Neuronal stem cell (in vitro differentiated cells): ENCODE results near the gene RC3H2.

Experiments used
- DNase-seq: peaks from one replicate; pipeline ENCODE4 v3.0.0-alpha.2; 2013; ENCODE audit warnings: low spot score
- H2AFZ ChIP-seq: one replicate; pipeline ENCODE4 v1.6.1; 2013; ENCODE audit warnings: mild to moderate bottlenecking, low read length, inconsistent platforms
- H2AK5ac ChIP-seq: 2 replicates; pipeline ENCODE4 v1.6.1; 2013; ENCODE audit warnings: low read depth, mild to moderate bottlenecking, inconsistent platforms, low read length, moderate library complexity, mixed read lengths
- H2BK120ac ChIP-seq: 2 replicates; pipeline ENCODE4 v1.6.1; 2013; ENCODE audit warnings: low read depth, mild to moderate bottlenecking, inconsistent platforms, low read length, moderate library complexity, mixed read lengths
- H2BK12ac ChIP-seq: one replicate; pipeline ENCODE4 v1.6.1; 2013; ENCODE audit warnings: low read length, inconsistent platforms
- H2BK15ac ChIP-seq: 2 replicates; pipeline ENCODE4 v1.6.1; 2013; ENCODE audit warnings: mild to moderate bottlenecking, low read length, inconsistent platforms, mixed read lengths
- H2BK5ac ChIP-seq: one replicate; pipeline ENCODE4 v1.6.1; 2013; ENCODE audit warnings: inconsistent platforms, mild to moderate bottlenecking, low read length, moderate library complexity
- H3K14ac ChIP-seq: one replicate; pipeline ENCODE4 v1.6.1; 2013; ENCODE audit warnings: low read length, inconsistent platforms
- H3K18ac ChIP-seq: 2 replicates; pipeline ENCODE4 v1.6.1; 2013; ENCODE audit warnings: low read length, inconsistent platforms
- H3K23ac ChIP-seq: 2 replicates; pipeline ENCODE4 v1.6.1; 2013; ENCODE audit warnings: low read depth, mild to moderate bottlenecking, mixed read lengths, low read length, inconsistent platforms; ENCODE audit not compliant: poor library complexity
- H3K27ac ChIP-seq: replicated peaks from 3 replicates; pipeline ENCODE4 v1.5.1; 2013; ENCODE audit warnings: low read length, inconsistent platforms
- H3K27me3 ChIP-seq, 3 experiments: 2 replicates each; pipeline ENCODE4 v1.6.1; 2013; ENCODE audit warnings: low read length in 3 of 3, mild to moderate bottlenecking in 2 of 3, inconsistent platforms in 1 of 3, low read depth in 1 of 3, mixed read lengths in 1 of 3, moderate library complexity in 1 of 3; ENCODE audit not compliant: control insufficient read depth in 3 of 3, insufficient read depth in 3 of 3
- H3K36me3 ChIP-seq, 2 donors: replicated peaks in 1 of 2; 2 replicates each; pipeline ENCODE4 v1.6.1; 2013; ENCODE audit warnings: low read length in 2 of 2; ENCODE audit not compliant: control insufficient read depth in 2 of 2, insufficient read depth in 2 of 2
- H3K4ac ChIP-seq: 2 replicates; pipeline ENCODE4 v1.6.1; 2013; ENCODE audit warnings: inconsistent platforms, mild to moderate bottlenecking, low read length, moderate library complexity
- H3K4me1 ChIP-seq, 2 donors: 1 replicate in 1 of 2; 2 replicates in 1 of 2; pipeline ENCODE4 v1.6.1; 2013; ENCODE audit warnings: low read length in 2 of 2, low read depth in 1 of 2; ENCODE audit not compliant: control insufficient read depth in 2 of 2, insufficient read depth in 1 of 2
- H3K4me2 ChIP-seq: one replicate; pipeline ENCODE4 v1.6.1; 2013; ENCODE audit warnings: mild to moderate bottlenecking, low read length, inconsistent platforms; ENCODE audit not compliant: insufficient read depth, poor library complexity, severe bottlenecking
- H3K4me3 ChIP-seq, 2 donors: 2 replicates each; pipeline ENCODE4 v1.5.1; 2013; ENCODE audit warnings: low read length in 2 of 2, mild to moderate bottlenecking in 2 of 2, inconsistent platforms in 1 of 2, moderate library complexity in 1 of 2
- H3K79me1 ChIP-seq: one replicate; pipeline ENCODE4 v1.6.1; 2013; ENCODE audit warnings: low read depth, mild to moderate bottlenecking, inconsistent platforms, low read length, moderate library complexity
- H3K9ac ChIP-seq: one replicate; pipeline ENCODE4 v1.6.1; 2013; ENCODE audit warnings: mild to moderate bottlenecking, low read depth, low read length, inconsistent platforms; ENCODE audit not compliant: poor library complexity
- H3K9me3 ChIP-seq, 2 donors: replicated peaks in 1 of 2; 2 replicates each; pipeline versions ENCODE3 to v1.6.1; 2013; ENCODE audit warnings: low read length in 2 of 2, mild to moderate bottlenecking in 2 of 2, inconsistent platforms in 1 of 2, low read depth in 1 of 2, mixed read lengths in 1 of 2, moderate library complexity in 1 of 2; ENCODE audit not compliant: control insufficient read depth in 2 of 2, insufficient read depth in 1 of 2
- H4K8ac ChIP-seq: one replicate; pipeline ENCODE4 v1.6.1; 2013; ENCODE audit warnings: low read depth, mild to moderate bottlenecking, inconsistent platforms, low read length, moderate library complexity
- H4K91ac ChIP-seq: one replicate; pipeline ENCODE4 v1.6.1; 2013; ENCODE audit warnings: low read length, low read depth, mild to moderate bottlenecking, inconsistent platforms; ENCODE audit not compliant: poor library complexity
- WGBS, 2 donors: extraction: QIAGEN DNeasy Blood & Tissue Kit; methylation state at CpG; one replicate each; pipeline ENCODE4 v1.1.7; 2013; ENCODE audit warnings: missing lambda C conversion rate in 2 of 2, mixed read lengths in 1 of 2; ENCODE audit not compliant: insufficient read length in 2 of 2, insufficient replicate concordance in 1 of 2; ENCODE audit errors: extremely low coverage in 2 of 2; 5-methylcytosine and 5-hydroxymethylcytosine counted together

RC3H2 gene

GRCh38 chr9:122950263-122950662, 45.1 kb upstream of the RC3H2 start:
- H3K4me2 ChIP-seq: no peak overlapping the region
- no peak overlapping the region for H3K18ac ChIP-seq
- no peak overlapping the region for H2AK5ac ChIP-seq
- no peak overlapping the region for H3K9ac ChIP-seq
- no peak for DNase-seq
- peaks cover 0 to 14% of the 10 kb centered on the region in 2 donors for H3K36me3 ChIP-seq
- no peak overlapping the region for H2BK5ac ChIP-seq
- no peak overlapping the region for H3K4me3 ChIP-seq
- no peak overlapping the region for H4K8ac ChIP-seq
- no CpG with 5 or more reads among the region's 3 CpGs for WGBS, 2 donors
- H2AFZ ChIP-seq: no peak overlapping the region
- H3K23ac ChIP-seq: no peak overlapping the region
- no peak overlapping the region for H2BK12ac ChIP-seq
- H2BK15ac ChIP-seq: no peak overlapping the region
- no peaks in the 10 kb centered on the region for H3K27me3 ChIP-seq
- H3K9me3 ChIP-seq: peaks cover 0 to 3% of the 10 kb centered on the region in 2 donors
- no peak overlapping the region for H2BK120ac ChIP-seq
- H3K4ac ChIP-seq: no peak overlapping the region
- H4K91ac ChIP-seq: no peak overlapping the region
- peaks cover 3% of the 10 kb centered on the region for H3K79me1 ChIP-seq
- H3K27ac ChIP-seq: no peak overlapping the region
- H3K14ac ChIP-seq: no peak overlapping the region
- H3K4me1 ChIP-seq: peaks cover 3 to 10% of the 10 kb centered on the region in 2 donors

DNA sequence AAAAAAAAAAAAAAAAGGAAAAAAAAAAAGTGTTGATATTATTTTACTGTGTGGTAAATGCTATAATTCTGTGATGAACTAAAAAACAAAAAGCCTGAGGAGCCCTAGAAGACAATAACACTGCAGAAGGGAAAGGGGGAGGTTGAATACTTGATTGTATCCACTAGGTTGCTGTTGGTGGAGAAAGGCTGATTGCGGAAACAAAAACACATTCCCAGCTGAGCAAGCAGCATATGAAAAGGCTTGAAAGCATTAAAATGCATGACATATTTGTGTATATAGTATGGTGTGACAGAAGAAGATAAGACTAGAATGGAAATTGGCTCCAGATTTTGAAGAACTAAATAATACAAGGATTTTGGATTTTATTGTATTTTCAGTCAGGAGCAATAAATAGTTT, 44.5 kb upstream of the RC3H2 start:
- DNase-seq: no peak
- Histone ChIP-seq H3K9ac (no peak overlapping the region), H2BK5ac (no peak overlapping the region), H3K27me3 (no peaks in the 10 kb centered on the region), H3K18ac (no peak overlapping the region), H2BK15ac (no peak overlapping the region), H3K4me2 (no peak overlapping the region), H3K23ac (no peak overlapping the region), H3K27ac (no peak overlapping the region), H3K36me3 (peaks cover 0 to 14% of the 10 kb centered on the region in 2 donors), H4K91ac (no peak overlapping the region), H2BK12ac (no peak overlapping the region), H2AFZ (no peak overlapping the region), H2AK5ac (no peak overlapping the region), H3K4ac (no peak overlapping the region), H3K14ac (no peak overlapping the region), H3K9me3 (peaks cover 0 to 3% of the 10 kb centered on the region in 2 donors), H3K4me3 (no peak overlapping the region), H4K8ac (no peak overlapping the region), H2BK120ac (no peak overlapping the region), H3K4me1 (peaks cover 3 to 10% of the 10 kb centered on the region in 2 donors), H3K79me1 (peaks cover 3% of the 10 kb centered on the region)
- no CpG with 5 or more reads among the region's 1 CpG for WGBS, 2 donors

DNA sequence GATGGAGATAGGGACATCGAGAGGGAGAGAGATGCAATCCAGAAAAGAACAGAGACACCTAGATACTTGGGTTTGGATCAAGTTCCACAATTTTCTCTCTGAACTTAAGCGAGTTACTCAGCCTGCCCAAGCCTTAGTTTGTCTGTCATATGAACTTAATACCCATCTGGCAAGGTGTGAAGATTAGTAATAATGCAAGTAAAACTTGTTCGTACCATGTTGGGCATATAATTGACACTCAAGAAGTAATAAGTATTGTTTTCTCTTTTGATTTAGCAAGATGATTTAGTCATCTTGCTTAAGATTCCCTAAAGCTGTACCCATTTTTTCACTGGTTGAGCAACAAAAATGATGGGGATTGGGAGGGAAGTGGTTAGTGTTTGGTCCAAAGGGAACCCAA, 43.2 kb upstream of the RC3H2 start:
- no peak overlapping the region for H2BK12ac ChIP-seq
- H3K9me3 ChIP-seq: peaks cover 0 to 3% of the 10 kb centered on the region in 2 donors
- H3K27ac ChIP-seq: no peak overlapping the region
- H3K4me3 ChIP-seq: no peak overlapping the region
- H2AFZ ChIP-seq: no peak overlapping the region
- no peak overlapping the region for H2BK5ac ChIP-seq
- H4K91ac ChIP-seq: no peak overlapping the region
- no peak overlapping the region for H3K14ac ChIP-seq
- H3K4ac ChIP-seq: no peak overlapping the region
- no peak overlapping the region for H4K8ac ChIP-seq
- H3K4me2 ChIP-seq: no peak overlapping the region
- H3K79me1 ChIP-seq: peaks cover 3% of the 10 kb centered on the region
- H3K4me1 ChIP-seq: peaks cover 3 to 10% of the 10 kb centered on the region in 2 donors
- H3K23ac ChIP-seq: no peak overlapping the region
- no peaks in the 10 kb centered on the region for H3K27me3 ChIP-seq
- no peak overlapping the region for H2BK15ac ChIP-seq
- H2BK120ac ChIP-seq: no peak overlapping the region
- no CpG with 5 or more reads among the region's 3 CpGs for WGBS, 2 donors
- no peak overlapping the region for H3K18ac ChIP-seq
- no peak overlapping the region for H2AK5ac ChIP-seq
- peaks cover 0 to 20% of the 10 kb centered on the region in 2 donors for H3K36me3 ChIP-seq
- H3K9ac ChIP-seq: no peak overlapping the region
- no peak for DNase-seq

DNA sequence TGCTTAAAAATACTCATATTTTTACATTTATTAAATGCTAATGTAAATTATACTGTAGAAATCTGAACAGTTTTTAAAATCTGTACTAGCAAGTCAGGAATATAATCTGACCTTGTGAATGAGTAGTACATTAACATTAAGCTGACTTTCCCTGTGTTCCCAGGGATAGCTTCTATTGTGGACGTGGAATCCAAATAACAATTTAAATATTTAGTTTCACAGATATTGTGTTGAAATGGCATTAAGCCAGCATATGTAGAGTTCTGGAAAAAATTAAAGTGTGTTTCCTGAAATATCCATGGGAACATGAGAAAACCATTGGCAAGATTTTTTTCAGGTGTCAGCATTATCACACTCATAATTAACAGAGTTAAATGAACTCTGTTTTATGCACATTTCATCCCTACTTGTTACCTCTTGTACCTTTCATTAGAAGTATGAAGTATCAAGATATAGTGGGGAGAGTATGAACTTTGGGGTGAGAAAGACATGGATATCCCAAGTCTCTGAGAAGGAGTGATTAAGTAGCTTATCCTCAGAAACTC, 41.4 kb upstream of the RC3H2 start:
- Histone ChIP-seq H4K91ac (no peak overlapping the region), H3K4me3 (no peak overlapping the region), H3K4me2 (no peak overlapping the region), H3K14ac (no peak overlapping the region), H3K36me3 (peaks cover 0 to 20% of the 10 kb centered on the region in 2 donors), H2AFZ (no peak overlapping the region), H3K27me3 (no peaks in the 10 kb centered on the region), H3K23ac (no peak overlapping the region), H4K8ac (no peak overlapping the region), H3K4ac (no peak overlapping the region), H3K79me1 (peaks cover 1% of the 10 kb centered on the region), H3K4me1 (peaks cover 3 to 10% of the 10 kb centered on the region in 2 donors), H2BK120ac (no peak overlapping the region), H2AK5ac (no peak overlapping the region), H2BK5ac (no peak overlapping the region), H3K9ac (no peak overlapping the region), H3K27ac (no peak overlapping the region), H3K9me3 (no peaks in the 10 kb centered on the region), H2BK12ac (no peak overlapping the region), H3K18ac (no peak overlapping the region), H2BK15ac (no peak overlapping the region)
- DNase-seq: no peak
- no CpG with 5 or more reads among the region's 1 CpG for WGBS, 2 donors
